Mucosa of gallbladder (tissue), 1 donor: ENCODE measurements around the gene LAMA2. TPM values are rescaled to one million over a fixed set of nuclear protein-coding genes. Genes with fewer than 3 reads are reported as not detected.
A peak's percentile ranks its signal among the peaks of the same experiment; 100 is the strongest.

Experiments used
- DNase-seq: peaks from one replicate; pipeline ENCODE4 v3.0.0-alpha.2; 2020; ENCODE audit warnings: low spot score
- total RNA-seq: library from RNA; stranded (reverse); gene quantifications from one replicate; pipeline ENCODE4 v1.2.1, GENCODE V29; 2021
- donor health status: DM: no; HTN: no; CAD: no.

Gene LAMA2
- total RNA-seq, 1 donor from 2014 or later = 35.3 TPM

DNA sequence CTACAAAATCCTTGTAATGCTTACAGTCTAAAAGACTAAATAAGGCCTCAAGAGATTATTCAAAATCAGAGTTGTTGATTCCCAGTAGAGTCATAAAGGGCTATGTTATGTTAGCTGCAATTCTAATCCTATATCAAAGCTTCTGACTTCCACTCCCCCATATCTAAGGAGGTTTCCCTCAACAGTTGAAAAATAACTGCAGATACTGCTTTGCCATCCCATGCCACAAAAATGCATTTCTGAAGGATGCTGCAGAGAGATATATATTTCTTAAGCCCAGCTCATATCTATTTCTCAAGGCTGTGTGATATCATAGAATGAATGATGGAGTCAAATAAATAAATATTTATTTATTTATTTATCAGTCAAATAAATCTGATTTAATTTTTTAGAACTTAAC lies 332.3 kb downstream of the LAMA2 start:
- DNase-seq = no peak

DNA sequence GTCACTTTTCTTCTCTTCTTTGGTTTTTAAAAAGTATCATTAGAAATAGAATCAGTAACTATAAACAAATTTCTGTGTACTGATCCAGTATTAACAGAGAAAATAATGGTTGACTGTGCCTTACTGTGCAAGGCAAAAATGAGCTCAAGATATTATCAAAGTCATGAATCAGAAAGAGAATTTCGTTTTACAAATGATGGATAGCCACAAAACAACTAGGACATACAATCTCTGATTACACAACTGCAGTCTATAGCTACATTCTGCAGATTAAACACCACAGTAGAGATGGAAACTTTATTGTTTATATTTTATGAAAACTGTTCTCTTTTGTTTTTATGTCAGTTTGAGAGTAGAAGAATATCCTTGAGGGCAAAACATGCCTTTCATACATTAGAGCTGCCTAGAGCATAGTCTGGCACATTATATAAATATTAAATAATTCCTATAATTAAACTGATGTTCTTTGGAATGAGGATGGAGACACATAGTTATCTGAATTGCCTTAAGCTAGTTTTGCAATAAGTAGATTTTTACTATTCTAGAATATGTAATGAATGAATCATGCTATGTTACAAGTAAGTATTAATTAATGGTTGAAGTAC lies 333.1 kb downstream of the LAMA2 start:
- DNase-seq = no peak

GRCh38 chr6:129217701-129218100 lies 334.8 kb downstream of the LAMA2 start:
- DNase-seq = no peak

DNA sequence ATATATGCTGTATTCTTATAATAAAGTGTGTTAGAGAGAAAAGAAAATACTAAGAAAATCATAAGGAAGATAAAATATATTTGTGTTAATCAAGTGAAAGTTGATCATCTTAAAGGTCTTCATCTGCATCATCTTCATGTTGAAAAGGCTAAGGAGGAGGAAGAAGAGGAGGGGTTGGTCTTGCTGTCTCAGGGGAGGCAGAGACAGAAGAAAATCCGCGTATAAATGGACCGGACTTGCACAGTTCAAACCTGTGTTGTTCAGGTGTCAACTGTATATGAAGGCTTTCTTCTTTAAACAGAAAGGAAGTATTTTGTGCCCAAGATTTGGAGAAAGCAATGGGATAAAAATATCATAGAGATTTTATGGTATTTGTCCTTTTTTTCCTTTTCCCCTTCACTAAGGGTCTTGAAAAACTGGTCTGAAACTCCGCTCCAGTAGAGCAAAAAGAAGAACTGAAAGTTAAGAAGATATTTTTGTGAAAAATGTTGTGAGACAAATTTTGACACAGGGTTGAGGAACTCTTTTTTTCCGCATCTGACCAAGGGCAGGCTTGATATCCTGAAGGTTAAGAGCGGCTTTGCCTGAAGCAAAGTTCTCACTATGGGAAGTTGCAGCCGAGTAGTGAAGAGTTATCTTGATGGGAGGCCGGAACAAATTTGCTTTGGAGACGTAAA lies 350.7 kb downstream of the LAMA2 start:
- no peak for DNase-seq

- no peak for DNase-seq
Measured at GRCh38 chr6:129235167-129236000, 352.4 kb downstream of the LAMA2 start.

DNA sequence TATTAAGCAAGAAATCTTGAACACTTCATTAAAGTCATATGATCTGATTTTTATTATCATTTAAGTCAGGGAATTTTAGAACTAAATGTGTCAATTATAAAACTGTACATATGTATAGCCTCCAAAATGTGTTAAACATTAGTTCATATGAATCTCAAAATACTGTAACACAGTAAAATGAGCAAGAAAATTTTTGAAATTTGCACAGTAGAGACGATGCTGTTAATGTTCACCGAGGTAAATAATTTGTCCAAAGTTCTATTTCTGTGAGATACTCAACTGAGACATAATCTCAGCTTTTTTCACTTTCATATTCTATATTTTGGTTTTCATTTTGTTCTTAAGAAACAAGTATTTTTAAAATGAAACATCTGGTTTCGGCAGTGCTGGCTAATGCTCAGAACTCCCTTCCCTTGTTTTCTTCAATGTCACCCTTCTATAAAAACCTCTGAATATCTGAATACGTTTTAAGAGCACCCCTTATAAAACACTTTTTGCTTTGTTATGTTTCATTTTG lies 353.1 kb downstream of the LAMA2 start:
- no peak for DNase-seq

- DNase-seq = no peak
Measured at GRCh38 chr6:129238991-129239390, 356.1 kb downstream of the LAMA2 start.

- no peak for DNase-seq
Measured at GRCh38 chr6:129239825-129240491, 357.0 kb downstream of the LAMA2 start.

GRCh38 chr6:129240492-129240853 lies 357.5 kb downstream of the LAMA2 start:
- DNase-seq = no peak

DNA sequence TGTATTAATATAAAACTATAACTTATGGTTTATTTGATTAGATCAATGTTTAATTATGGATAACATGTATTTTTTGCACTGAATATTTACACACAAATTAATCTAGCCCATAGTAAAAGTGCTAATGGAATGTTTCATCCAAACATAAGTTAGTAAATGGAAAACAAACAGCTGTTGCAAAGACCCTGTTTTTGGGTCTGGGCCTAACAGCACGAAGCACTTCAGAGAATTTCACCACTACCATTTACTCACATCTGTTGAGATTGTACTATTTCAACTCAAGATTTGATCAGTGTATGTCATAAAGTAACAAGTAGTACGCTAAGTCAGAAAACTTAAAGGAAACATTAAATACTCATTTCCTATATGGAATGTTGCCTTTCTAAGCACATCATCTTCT lies 359.6 kb downstream of the LAMA2 start:
- no peak for DNase-seq

GRCh38 chr6:129243377-129243776 lies 360.4 kb downstream of the LAMA2 start:
- no peak for DNase-seq

GRCh38 chr6:129248946-129249345 lies 366.0 kb downstream of the LAMA2 start:
- DNase-seq = no peak

GRCh38 chr6:129251669-129252376 lies 368.9 kb downstream of the LAMA2 start:
- DNase-seq = peak; percentile 56

DNA sequence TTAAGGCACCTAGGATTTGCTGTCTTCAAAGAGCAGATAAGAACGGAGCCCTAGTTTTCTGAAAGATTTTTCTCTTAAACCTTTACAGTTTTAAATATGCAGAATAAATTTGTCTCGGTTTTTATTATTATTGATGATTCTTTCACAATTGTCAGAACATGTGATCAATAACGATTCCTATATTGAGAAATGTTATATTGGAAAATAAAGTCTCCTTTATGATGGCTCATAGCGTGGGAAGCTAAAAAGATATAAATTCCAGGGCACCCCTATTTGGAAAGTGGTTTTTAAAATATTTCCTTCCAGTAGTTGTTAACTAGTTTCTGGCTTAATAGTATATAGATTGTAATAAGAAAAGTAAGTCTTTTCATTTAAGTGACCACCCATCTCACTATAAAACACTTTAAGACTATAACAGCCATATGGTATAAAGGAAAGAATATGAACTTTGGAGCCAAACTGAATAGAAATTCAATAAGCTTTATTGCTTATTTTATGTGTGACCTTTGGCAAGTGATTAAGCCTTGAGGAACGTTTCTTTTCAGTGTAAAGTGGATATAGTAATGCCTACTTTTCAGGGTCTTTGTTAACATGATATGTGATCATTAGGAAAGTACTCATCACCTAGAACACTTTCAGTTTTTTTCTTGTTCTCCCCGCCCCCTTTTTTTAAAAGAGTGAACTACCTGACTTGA lies 369.6 kb downstream of the LAMA2 start:
- DNase-seq = no peak

DNA sequence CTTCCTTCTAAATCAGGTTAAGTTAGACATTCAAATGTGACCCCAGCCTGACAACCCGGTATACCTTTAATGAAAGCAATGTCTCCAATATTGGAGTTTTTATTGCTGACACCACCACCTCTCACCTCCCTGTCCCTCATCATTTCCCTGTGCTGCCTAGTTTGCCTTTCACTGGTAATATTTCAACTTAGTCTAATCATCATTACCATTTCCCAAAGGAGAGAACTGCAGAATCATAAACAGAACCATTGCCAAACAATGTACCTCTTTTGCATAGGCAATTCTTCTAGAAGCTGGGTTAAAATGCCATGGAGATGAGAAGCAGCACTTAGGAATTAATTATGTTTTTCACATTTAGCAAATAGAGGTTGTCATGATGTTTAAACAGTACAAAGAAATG lies 370.3 kb downstream of the LAMA2 start:
- no peak for DNase-seq

- no peak for DNase-seq
Measured at GRCh38 chr6:129253727-129254126, 370.8 kb downstream of the LAMA2 start.

GRCh38 chr6:129257196-129257595 lies 374.3 kb downstream of the LAMA2 start:
- DNase-seq = no peak

GRCh38 chr6:129262661-129263060 lies 379.7 kb downstream of the LAMA2 start:
- DNase-seq = no peak

DNA sequence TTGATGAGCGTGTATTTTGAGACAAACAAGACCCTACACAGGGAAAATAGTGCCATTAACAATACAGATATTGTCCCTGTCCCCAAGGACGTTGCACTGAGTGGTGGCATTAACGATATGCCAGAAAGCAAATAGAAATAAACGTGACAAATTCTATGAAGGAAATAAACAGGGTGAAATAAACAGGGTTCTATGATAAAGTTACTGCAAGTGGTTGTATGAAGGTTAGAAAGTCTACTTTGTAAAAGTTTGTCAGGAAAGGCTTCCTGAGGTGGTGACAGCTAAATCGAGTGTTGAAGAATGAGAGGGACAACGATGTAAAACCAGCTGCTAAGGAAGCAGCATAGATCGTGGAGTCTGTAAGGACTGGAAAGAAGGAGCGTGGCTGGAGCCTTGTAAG lies 380.2 kb downstream of the LAMA2 start:
- no peak for DNase-seq

DNA sequence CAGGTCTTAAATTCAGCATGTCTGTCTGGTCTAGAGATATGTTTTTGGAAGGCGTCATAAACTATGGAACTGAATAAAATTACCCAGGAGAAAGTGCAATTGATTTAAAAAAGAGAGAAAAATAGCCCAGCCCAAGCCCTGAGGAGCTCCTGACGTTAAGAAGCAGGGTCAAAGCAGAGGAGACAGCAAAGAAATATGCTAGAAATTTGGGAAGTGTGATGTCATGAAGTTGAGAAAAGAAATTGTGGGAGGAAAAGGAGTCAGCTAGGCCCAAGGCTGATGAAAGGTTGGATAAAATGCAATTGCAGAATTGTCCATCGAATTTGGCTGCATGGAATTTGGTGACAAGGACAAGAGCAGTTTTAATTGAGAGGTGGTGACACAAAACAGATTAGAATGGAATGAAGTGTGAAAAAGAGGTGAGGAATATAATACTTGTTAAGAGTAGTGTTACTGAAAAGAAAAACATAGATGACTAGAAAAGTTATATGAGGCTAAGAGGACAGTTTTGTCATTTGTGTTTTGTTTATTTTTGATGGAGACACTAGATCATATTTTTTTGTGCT lies 381.6 kb downstream of the LAMA2 start:
- no peak for DNase-seq

DNA sequence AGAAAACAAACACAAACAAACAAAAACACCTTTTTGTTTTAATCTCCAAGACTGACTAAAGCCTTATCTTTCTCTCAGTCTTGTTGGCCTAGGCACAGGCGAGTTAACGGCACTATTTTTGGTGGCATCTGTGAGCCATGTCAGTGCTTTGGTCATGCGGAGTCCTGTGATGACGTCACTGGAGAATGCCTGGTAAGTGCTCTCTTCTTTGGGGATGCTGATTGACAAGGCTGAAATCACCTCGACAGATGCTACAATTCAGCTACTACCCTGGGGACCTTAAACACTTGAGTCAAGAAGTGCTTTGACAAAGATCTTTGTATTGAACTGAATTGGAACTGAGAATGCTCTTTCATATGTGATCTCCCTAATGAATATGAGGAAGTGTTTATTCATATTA lies 384.1 kb downstream of the LAMA2 start:
- no peak for DNase-seq
